HFF-Myc (cell line): ENCODE results near the gene TBX4.

Source experiments
- DNase-seq: peaks from one replicate; pipeline ENCODE4 v3.0.0-alpha.2; 2011; ENCODE audit warnings: low read depth; ENCODE audit errors: extremely low read depth
- H3K4me3 ChIP-seq: replicated peaks from 2 replicates; pipeline ENCODE4 v1.5.1; 2011; ENCODE audit warnings: low read depth, mild to moderate bottlenecking, control low read depth, low read length
- TF ChIP-seq, protein P1 (sequence below): IDR thresholded peaks from 2 replicates; pipeline ENCODE4 v1.5.1; 2012; ENCODE audit warnings: mild to moderate bottlenecking, low read depth, low read length, control low read depth; ENCODE audit errors: missing control alignments

The TBX4 gene

DNA sequence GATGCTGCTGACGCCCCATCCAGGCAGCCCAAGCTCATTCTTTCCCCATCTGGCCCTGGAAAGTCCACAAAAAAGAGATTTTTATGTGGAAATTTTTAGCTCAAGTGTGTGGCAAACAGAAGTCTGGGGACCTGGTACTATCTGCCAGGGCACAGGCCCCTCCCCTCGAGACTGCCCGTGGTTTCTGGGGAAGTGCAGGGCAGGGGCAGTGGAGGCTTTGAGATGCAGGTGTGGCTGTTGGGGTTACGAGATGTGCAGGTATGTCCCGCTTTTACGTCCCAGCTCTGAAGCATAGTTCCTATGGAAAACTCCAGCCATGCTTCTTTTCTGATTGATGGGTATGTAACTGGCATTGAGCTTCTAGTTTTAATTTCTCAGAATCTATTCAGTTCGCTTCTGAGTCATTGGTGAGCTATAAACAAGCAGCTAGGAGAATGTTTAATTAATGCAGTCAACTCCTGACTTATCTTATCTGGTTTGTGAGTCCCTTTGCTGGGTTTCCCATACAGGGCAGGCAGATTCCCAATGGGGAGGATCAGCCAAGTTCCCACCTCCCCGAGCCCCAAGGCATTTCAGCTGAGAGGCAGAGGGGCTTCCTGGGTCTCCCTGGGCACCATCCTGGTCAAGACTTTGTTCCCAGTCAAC, 16.2 kb downstream of the TBX4 start:
- no peak for DNase-seq
- TF ChIP-seq, protein P1, sequence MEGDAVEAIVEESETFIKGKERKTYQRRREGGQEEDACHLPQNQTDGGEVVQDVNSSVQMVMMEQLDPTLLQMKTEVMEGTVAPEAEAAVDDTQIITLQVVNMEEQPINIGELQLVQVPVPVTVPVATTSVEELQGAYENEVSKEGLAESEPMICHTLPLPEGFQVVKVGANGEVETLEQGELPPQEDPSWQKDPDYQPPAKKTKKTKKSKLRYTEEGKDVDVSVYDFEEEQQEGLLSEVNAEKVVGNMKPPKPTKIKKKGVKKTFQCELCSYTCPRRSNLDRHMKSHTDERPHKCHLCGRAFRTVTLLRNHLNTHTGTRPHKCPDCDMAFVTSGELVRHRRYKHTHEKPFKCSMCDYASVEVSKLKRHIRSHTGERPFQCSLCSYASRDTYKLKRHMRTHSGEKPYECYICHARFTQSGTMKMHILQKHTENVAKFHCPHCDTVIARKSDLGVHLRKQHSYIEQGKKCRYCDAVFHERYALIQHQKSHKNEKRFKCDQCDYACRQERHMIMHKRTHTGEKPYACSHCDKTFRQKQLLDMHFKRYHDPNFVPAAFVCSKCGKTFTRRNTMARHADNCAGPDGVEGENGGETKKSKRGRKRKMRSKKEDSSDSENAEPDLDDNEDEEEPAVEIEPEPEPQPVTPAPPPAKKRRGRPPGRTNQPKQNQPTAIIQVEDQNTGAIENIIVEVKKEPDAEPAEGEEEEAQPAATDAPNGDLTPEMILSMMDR = no peak
- H3K4me3 ChIP-seq = no peak overlapping the region

DNA sequence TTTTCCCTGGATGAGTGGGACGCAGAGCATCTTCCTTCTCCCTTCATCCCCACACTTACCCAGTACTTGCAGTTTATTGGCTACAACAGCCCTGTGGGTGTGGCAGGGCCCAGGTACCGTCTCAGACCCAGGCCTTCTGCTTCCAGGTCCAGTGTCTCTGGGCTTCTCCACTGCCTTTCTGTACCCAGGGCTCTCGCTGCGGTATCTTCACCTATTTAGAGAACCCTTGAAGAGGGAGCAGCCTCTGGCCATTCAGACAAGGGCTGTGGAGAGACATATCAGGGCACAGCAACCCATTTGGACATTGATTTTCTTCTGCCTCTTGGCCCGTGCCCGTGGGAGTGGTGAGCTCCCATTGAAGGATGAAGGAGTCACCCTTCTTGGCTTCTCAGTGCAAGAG, 17.3 kb downstream of the TBX4 start:
- no peak for DNase-seq
- TF ChIP-seq, protein P1 = no peak

DNA sequence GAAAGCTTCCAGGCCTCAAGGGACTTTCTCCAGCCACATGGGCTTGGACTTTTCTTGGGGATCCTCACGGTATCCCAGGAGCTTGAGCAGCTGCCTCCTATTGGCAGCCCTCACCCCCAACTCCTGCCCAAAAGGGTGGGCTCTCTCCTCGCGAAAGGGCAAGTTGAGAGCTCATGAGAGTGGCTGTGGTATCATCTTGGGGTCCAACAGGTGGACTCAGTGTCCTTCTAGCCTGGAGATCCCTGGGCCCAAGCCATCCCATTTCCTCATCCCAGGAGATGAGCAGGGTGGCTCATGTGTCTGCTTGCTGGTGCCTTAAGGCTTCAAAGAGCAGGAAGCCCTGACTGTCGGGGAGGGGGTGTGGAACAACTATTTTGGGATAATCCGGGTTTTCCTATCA, 17.7 kb downstream of the TBX4 start:
- TF ChIP-seq, protein P1 = no peak
- no peak for DNase-seq
- no peak overlapping the region for H3K4me3 ChIP-seq

More for the DNA sequence above, 17.3 kb downstream of the TBX4 start:
- H3K4me3 ChIP-seq = no peak overlapping the region

DNA sequence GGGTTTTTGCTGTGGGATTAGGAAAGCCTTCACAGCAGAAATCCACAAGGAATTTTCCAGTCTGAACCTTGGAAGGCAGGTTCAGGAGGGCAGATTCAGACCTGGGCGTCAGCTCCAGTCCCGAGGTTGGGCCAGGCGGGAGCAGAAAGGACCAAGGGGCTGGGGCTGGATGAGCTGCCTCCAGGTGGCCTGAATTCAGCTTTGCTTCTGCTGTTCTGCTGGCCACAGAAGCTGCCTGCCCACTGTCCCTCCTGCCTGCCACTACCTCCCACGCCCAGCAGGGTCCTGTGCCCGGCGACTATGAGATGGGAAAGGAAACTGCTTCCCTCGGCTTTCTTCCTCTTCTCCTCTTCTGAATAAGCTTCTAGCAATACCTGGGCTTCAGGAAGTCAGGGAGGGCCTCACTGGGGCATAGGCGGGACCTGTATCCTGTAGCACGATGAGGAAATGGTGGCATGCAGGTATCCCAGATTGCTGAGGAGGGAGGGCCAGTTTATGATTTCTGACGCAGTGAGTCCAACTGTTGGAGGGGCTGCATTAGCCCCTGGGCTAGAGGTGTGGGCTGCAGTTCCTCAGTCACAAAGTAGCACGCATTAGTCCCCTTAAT, 18.4 kb downstream of the TBX4 start:
- H3K4me3 ChIP-seq = no peak overlapping the region
- no peak for DNase-seq
- TF ChIP-seq, protein P1 = no peak

DNA sequence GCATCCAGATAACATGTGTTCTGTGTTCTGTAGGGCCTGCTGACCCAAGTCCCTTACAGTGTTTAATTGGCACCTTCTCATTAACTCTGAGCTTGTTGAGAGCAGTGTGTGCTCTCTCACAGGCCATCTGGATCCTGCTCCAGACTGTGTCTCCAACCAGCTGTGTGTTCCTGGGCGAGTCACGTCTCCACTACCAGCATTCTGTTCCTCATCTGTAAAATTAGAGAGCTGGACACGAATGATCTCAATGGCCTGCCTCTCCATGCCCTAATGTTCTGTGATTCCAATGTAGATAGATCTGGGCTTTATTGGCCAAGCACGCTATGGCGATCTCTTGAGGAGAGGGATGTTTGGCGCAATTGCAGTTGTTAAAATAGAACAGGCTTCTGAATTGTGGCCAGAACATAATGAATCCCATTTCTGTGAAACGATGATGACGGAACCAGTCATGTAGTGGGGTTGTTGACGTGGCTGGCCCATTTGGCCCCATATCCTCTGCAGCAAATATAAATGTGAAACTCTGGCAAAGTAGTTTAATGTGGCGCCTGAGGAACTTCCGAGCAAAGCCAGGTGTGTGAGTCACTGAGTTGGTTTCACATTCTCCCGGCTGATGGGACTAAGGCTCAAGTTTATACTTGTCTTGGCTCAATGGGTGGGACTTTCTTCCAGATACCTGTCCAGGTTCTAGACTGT, 22.2 kb downstream of the TBX4 start:
- no peak overlapping the region for H3K4me3 ChIP-seq
- TF ChIP-seq, protein P1 = no peak
- no peak for DNase-seq

DNA sequence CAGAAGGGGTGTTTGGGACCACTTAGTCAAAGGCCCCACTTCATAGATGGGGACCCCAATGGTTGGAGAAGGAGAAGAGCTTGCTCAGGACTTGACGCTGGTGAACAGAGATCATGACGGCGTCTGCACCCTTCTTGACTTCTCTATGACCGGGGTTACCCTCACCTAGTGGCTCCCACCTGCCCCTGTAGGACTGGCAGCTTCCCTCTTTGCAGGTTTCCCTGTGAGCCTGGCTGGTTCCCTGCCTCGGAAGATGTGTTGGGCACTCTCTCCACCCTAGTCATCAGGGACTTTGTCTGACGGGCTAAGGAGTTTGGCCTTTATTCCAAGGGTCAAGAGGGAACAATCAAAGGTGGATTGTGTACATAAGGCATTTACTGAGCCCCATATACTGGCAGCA, 22.7 kb downstream of the TBX4 start:
- no peak for DNase-seq
- H3K4me3 ChIP-seq = no peak overlapping the region
- TF ChIP-seq, protein P1 = no peak
